ENCODE results near the gene ZNF326. TPM values are rescaled to one million over a fixed set of nuclear protein-coding genes. Genes with fewer than 3 reads are reported as not detected.
A peak's percentile ranks its signal among the peaks of the same experiment; 100 is the strongest.

Gene ZNF326
- total and polyA plus RNA-seq, 2 of the 4 experiments (the other 2 are of a cell fraction) = 4.5 to 17.0 TPM

DNA sequence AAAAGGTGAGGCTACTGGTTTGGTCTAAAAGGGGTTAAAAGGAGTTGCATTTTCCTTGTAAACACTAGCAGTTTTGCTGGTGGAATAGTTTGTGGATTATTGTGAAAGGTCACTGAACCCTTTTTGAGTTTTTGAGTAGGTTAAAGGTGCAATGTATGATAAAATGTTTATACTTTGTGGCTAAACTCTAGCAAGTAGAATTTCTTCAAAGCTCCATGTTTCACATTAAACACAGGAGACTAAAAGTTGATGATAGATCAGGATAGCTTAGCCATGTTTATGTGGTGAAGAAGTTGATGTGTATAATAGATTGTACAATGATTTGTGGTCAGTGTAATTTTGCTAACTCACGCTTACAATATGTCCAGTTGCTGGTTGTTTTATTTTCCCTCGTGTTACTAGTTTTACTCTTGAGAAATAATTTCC, 13.1 kb downstream of the ZNF326 start:
- no peak overlapping the region for H2AFZ ChIP-seq (replicated peaks; ENCODE audit: low read length, poor library complexity)
- no peak overlapping the region for H3K9ac ChIP-seq (ENCODE audit: low read depth, low read length)
- H3K56ac ChIP-seq (ENCODE audit: extremely low read depth, insufficient read depth, low read length) = no peak overlapping the region
- no peak overlapping the region for H3K18ac ChIP-seq (ENCODE audit: low read depth, low read length)
- no peaks in the 10 kb centered on the region for H3K27me3 ChIP-seq (ENCODE audit: control insufficient read depth, insufficient read depth, low read length)
- no TSS peak for BruUV-seq (replicated peaks)
- TF ChIP-seq MAFK (IDR thresholded peaks at IDR 0.05; ENCODE audit: low read depth, low read length) (no peak), POLR2A (IDR thresholded peaks at IDR 0.05; ENCODE audit: low read depth, low read length) (no peak), RFX5 (IDR thresholded peaks at IDR 0.05; ENCODE audit: low read depth, low read length) (no peak), MXI1 (IDR thresholded peaks at IDR 0.05; ENCODE audit: borderline replicate concordance, low read depth, low read length) (no peak), NFE2L2 (IDR thresholded peaks at IDR 0.05; ENCODE audit: low read depth, low read length) (peak; percentile 54; the same call in 1 of the 2 replicates)
- TF ChIP-seq, protein P1, sequence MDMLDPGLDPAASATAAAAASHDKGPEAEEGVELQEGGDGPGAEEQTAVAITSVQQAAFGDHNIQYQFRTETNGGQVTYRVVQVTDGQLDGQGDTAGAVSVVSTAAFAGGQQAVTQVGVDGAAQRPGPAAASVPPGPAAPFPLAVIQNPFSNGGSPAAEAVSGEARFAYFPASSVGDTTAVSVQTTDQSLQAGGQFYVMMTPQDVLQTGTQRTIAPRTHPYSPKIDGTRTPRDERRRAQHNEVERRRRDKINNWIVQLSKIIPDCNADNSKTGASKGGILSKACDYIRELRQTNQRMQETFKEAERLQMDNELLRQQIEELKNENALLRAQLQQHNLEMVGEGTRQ (IDR thresholded peaks at IDR 0.05; ENCODE audit: low read depth, low read length) = no peak
- H3K4ac ChIP-seq (ENCODE audit: low read depth, low read length) = no peak overlapping the region
- H3K14ac ChIP-seq (replicated peaks; ENCODE audit: low read depth, low read length) = no peak overlapping the region
- no CpG with 5 or more reads among the region's 2 CpGs for WGBS, 2 experiments (ENCODE audit: extremely low coverage in 2 of 2, insufficient read length in 1 of 2)
- H2BK20ac ChIP-seq (ENCODE audit: low read depth, low read length) = no peak overlapping the region
- H3K4me3 ChIP-seq (ENCODE audit: insufficient read depth, low read depth, low read length) = no peak overlapping the region
- H4K8ac ChIP-seq (ENCODE audit: low read depth in 2 of 2, low read length in 2 of 2) = no peak overlapping the region
- peak overlapping the region; percentile 36 for H3K4me2 ChIP-seq (ENCODE audit: low read depth, low read length)
- no peak overlapping the region for H2AK9ac ChIP-seq (replicated peaks; ENCODE audit: low read depth, low read length, poor library complexity)
- peak; percentile 63 for ATAC-seq (ENCODE audit: low read depth)
- CTCF ChIA-PET = no interaction called here
- H4K20me1 ChIP-seq (ENCODE audit: insufficient read depth, low read length) = peaks cover 12% of the 10 kb centered on the region
- peaks cover 15% of the 10 kb centered on the region for H3K36me3 ChIP-seq (ENCODE audit: control insufficient read depth, insufficient read depth, low read length)
- H2AK5ac ChIP-seq (ENCODE audit: low read depth, low read length) = no peak overlapping the region
- in situ Hi-C loops (cut with MboI; ENCODE audit: low sequenced_read_pairs) = no loop called here
- peaks cover 4% of the 10 kb centered on the region for H3K4me1 ChIP-seq (ENCODE audit: control insufficient read depth, insufficient read depth, low read length)
- no peak overlapping the region for H2BK120ac ChIP-seq (ENCODE audit: low read depth, low read length)
- no peak overlapping the region for H4K5ac ChIP-seq (ENCODE audit: low read depth, low read length)
- H2BK15ac ChIP-seq (ENCODE audit: low read depth, low read length) = no peak overlapping the region
- peaks cover 10 to 31% of the 10 kb centered on the region in 2 experiments; a peak in 3 of 4 replicates for H3K79me1 ChIP-seq (ENCODE audit: low read depth in 1 of 2, low read length in 2 of 2)
- H4K91ac ChIP-seq (ENCODE audit: insufficient read depth, low read depth, low read length) = no peak overlapping the region
- H3K9me1 ChIP-seq (ENCODE audit: insufficient read depth, low read length) = peaks cover 3% of the 10 kb centered on the region; the same call in 1 of the 2 replicates
- no peaks in the 10 kb centered on the region for H3K9me3 ChIP-seq (ENCODE audit: control insufficient read depth, insufficient read depth, low read length)
- dilution Hi-C loops (cut with HindIII; ENCODE audit: low sequenced_read_pairs, unreplicated experiment) = no loop called here
- POLR2A ChIA-PET (ENCODE audit: unreplicated experiment) = interaction anchor here (0.6 kb wide), 1 partner anchor 555 kb away, joined by 12 read pairs; no protein-coding TSS in a partner anchor
- H3K23ac ChIP-seq (ENCODE audit: low read depth, low read length) = no peak overlapping the region
- no peak overlapping the region for H2BK5ac ChIP-seq (ENCODE audit: low read depth, low read length, poor library complexity, severe bottlenecking)
- intact Hi-C loops (cut with micrococcal nuclease) = no loop called here
- no peak overlapping the region for H3K27ac ChIP-seq (ENCODE audit: insufficient read depth, low read length)
- peak; percentile 49 for DNase-seq
